GM21619 (cell line): Measurements from ENCODE around the gene ARID5A.
A peak's percentile ranks its signal among the peaks of the same experiment; 100 is the strongest.
"Not testable (repeated sequence)": the region's sequence is repeated elsewhere in the genome, so short reads cannot be mapped to it uniquely, and the experiment has no call there.

Experiments
- ATAC-seq: cut with Tn5 transposase; IDR thresholded peaks from one replicate; pipeline ENCODE4 v1.9.1; 2021; ENCODE audit not compliant: unreplicated experiment

ARID5A gene, protein sequence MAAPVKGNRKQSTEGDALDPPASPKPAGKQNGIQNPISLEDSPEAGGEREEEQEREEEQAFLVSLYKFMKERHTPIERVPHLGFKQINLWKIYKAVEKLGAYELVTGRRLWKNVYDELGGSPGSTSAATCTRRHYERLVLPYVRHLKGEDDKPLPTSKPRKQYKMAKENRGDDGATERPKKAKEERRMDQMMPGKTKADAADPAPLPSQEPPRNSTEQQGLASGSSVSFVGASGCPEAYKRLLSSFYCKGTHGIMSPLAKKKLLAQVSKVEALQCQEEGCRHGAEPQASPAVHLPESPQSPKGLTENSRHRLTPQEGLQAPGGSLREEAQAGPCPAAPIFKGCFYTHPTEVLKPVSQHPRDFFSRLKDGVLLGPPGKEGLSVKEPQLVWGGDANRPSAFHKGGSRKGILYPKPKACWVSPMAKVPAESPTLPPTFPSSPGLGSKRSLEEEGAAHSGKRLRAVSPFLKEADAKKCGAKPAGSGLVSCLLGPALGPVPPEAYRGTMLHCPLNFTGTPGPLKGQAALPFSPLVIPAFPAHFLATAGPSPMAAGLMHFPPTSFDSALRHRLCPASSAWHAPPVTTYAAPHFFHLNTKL

GRCh38 chr2:96536445-96537065 is at the start of gene ARID5A:
Gene ARID5A, plus strand, starts transcription at chr2:96536752. Its CDS starts 75 bp downstream, at chr2:96536827.
- peak; percentile 38 for ATAC-seq

DNA sequence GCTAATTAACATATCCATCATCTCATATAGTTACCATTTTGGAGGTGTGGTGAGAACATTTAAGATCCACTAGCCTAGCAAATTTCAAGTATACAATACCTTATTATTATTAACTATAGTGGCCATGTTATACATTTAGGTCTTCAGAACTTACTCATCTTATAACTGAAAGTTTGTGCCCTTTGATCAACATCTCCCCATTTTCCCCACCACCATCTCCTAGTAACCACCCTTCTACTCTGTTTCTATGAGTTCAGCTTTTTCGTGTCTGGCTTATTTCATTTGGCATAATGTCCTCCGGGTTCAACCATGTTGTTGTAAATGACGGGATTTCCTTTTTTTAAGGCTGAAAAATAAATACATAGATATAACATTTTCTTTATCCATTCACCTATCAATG is 47.3 kb upstream of the ARID5A start:
- no peak for ATAC-seq

- ATAC-seq: no peak
Observed at GRCh38 chr2:96489663-96490062, 46.9 kb upstream of the ARID5A start.

DNA sequence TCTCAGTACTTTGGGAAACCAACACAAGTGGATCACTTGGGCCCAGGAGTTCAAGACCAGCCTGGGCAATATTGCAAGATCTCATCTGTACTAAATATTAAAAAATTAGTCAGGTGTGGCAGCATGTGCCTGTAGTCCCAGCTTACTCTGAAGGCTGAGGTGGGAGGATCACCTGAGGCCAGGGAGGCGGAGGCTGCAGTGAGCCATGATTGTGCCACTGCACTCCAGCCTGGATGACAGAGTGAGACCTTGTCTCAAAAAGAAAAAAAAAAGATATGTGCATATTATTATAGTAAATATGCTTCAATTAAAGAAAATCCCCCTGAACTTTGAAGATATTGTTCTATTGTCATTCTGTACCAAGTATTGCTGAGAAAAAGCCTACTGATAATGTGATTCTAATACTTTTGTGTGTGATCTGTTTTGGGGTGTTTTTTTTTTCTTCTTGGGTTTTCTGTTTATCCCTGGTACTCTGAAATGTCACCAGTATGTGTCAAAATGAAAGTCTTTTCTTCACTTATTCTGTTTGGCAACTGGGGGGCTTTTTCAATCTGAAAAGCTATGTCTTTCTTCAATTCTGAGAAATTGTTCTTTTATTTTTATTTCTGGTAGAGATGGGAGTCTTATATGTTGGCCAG is 44.6 kb upstream of the ARID5A start:
- no peak for ATAC-seq

DNA sequence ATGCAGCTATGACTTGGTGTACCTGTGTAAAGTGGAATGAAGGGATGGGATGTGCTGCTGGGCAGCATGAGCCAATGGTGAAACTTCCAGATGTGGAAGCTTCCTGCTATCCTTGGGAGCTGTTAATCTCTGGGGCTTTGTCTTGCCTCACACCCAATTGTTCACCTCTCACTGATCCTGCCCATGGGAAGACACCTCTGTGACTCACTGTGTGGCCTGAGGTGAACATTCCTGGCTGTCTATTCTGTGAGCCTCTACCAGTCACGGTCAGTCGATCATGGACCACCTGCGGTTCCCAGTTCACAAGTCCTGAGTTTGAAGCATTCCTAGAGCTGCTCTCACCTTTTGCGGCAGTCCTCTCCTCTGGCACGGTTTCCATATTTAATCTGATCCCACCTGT is 43.5 kb upstream of the ARID5A start:
- ATAC-seq: no peak

DNA sequence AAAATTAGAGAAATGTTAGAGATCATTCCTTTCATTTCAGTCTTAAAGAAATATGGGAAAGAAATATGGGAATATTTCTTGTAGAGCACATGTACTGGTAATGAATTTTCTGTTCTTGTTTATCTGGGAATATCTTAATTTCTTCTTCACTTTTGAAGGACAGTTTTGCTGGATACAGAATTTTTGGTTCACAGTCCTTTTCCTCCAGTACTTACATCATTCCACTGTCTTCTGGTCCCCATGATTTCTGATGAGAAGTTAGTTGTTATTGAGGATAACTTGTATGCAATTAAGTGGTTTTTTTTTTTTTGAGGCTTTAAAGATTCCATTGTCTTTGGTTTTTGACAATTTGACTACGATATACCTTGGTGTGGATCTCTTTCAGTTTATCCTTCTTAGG is 42.4 kb upstream of the ARID5A start:
- ATAC-seq: no peak

GRCh38 chr2:96495982-96496629 is 40.4 kb upstream of the ARID5A start:
- ATAC-seq: no peak

- ATAC-seq: no peak
Observed at GRCh38 chr2:96498021-96498431, 38.5 kb upstream of the ARID5A start.

DNA sequence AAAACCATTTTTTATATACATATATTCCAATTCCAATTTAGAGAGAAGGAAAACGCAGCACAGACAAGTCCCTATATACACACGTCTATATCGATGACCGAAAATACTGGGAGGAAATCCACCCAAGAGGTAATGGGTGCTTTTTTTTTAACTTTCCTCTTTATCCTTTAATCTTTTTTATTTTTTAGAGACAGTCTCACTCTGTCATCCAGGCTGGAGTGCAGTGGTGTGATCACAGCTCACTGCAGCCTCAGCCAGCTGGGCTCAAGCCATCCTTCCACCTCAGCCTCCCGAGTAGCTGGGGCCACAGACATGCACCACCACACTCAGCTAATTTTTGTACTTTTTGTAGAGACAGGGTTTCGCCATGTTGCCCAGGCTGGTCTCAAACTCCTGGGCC is 37.9 kb upstream of the ARID5A start:
- ATAC-seq: not testable (repeated sequence)

DNA sequence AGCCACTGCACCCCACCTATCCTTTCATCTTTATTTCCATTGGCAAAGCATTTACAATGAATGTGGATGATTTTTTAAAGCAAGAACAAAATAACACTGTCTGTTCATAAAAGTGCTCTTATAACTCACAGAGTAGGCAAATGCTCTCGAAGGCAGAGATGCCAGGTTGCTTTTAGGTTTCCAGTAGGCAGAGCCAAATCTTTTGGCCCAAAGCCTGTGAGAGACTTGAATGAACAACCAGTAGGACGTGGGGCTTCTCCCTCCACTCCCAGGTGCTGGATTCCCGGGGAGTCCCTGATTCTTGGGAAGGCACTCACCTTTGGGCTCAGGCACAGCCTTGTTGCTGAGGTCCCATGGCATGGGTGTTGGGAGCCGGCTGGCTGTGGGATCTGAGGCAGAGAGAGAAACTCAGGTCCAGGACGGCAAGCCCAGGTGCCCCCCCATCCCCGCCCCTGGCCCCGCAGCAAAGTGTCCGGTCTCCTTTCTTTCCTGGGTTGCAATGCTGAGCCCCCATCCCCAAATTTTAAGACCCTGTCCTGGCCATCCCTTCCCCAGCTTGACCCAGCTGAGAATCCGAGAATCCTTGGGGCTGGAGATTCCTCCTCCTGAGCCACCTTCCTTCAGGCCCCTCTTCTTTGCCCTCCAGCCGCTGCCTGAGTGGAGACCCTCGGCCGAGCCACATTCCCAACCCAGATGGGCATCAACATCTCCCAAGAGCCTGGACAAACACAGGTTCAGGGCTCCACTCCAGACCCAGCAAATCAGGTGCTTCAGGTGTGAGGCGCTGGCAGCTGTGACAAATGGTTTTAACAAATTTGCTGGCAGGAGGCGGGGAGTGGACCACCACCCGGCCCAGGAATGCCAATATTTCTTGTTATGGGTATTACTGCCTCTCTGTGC is 37.2 kb upstream of the ARID5A start:
- no peak for ATAC-seq

GRCh38 chr2:96500385-96501066 is 36.0 kb upstream of the ARID5A start:
- no peak for ATAC-seq

DNA sequence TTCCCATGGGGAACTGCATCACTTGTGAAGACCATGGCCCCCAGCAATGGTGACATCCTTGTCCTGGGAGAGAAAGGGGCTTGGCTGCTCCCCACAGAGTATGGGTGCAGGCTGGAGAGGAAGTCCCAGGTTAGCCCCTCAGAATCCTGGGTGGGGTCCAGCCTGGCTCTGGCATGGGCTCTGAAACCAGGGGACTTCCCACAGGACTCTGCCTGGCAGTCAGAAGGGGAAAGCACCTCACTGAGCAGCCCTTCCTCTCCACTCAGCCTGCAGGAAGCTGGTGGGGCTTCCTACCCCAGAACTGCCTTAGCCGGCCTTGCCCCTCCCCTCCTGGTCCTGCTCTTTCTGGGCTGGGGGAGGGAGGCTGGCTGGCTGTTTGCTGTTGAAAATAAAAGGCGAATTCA is 35.1 kb upstream of the ARID5A start:
- ATAC-seq: peak; percentile 42

DNA sequence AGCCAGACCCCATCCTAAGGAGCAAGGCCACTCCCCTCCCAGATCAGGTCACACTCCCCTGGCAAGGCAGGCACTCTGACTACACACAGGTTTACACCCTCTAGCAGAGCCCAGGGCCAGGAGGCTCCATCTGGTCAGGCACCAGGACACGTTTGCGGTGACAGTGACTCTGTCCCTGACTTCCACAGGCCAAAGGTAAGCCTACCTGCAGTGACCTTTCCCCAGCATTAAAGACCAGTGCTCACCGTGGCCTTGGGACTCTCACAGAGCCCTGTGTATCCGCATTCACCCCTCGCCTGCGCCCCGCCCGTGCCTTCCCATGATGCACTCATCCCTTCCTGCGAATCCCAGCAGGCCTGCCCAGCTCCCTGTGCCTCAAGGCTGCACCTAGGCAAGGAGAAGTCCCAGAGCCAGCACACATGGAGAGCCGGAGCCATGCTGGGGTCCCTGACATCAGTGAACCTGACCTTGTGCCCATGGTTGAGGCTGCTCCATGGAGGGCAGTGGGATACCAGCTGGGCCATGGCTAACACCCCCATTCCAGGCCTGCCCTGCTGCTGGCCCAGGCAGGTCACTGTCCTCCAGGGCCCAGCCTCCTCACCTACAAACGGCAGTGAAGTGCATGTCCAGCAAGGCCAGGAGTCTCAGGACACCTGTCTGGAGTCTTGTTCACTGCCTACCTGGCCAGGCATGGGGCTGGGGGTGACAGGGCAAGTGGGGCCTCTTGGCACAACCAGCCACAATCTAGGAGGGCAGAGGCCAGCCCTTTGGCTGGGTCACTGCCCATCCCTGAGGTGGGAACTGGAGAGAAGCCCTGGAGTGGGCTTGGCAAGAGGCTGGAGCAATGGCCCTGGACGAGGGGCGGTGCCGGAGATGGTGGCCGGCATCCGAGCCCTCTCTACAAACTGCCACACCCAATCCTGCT is 34.4 kb upstream of the ARID5A start:
- peak; percentile 21 for ATAC-seq

DNA sequence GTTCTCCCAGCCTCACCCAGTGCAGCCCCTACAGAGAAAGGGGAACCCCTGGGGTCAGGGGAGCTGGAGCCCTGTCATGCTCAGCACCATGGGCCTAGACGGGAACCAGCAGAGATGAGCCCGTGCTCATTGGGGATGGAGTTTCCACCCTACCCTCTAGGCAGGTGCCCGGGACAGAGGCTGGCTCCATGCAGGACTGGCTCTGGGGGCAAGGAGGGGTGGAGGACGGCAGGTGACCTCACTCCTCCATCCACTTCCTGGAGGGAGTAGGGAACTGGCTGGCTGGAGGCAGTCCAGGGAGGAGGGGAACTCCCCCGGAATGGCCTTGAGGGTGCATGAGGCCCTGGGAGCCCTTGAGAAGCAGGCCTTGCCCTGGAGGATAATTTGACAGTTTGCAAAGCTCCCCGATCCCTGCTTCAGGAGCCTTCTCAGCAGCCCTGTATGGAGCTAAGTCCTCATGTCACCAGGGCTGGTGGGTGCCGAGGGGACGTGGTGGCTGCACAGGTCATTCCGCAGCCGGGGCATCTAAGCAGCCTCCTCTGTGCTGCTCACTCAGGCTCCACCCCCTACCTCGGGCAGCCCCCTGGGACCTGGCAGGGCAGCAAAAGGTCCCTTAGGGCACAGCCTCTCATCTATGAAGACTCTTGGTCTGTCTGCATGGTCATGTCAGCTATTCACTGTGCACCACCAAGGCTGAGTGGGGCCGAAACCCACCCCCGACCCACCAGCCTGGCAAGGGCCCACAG is 33.5 kb upstream of the ARID5A start:
- ATAC-seq: no peak

GRCh38 chr2:96503637-96504243 is 32.8 kb upstream of the ARID5A start:
- ATAC-seq: no peak

DNA sequence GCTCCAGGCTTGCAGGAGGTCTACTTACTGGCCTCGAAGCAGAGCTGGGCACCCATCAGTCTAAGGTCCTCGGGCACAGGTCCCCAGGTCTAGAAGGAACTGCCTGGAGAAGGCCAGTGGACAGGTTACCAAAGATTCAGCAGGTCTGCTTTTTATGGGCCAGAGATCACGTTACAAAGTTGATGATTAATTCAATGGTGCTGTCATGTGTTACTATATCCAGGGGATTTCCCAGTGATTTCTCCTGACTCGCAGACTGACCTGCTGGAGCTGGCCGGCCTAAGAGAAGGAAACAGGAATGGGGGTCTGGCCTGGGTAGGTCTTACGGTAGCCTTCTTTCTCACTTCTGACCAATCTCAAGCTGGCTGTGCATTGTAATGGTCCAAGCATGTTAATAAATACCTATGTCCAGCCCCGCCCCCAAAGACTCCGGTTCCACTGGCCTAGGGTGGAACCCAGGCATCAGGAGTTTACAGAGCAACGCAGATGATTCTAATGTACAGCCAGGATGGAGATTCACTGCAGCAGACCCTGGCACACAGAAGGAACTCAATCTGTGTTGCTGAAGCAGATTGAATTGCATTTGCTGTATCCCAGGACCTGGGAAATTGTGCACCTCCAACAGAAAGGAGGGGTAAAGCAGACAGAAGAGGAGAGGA is 31.2 kb upstream of the ARID5A start, which contains the start of gene NEURL3:
Gene NEURL3, minus strand, starts transcription at position 127 of the 659 bp plus-strand sequence. Its CDS starts 71 bp downstream, at position 56.
- no peak for ATAC-seq
